ENCODE results near the gene GOT1.

Gene GOT1

DNA sequence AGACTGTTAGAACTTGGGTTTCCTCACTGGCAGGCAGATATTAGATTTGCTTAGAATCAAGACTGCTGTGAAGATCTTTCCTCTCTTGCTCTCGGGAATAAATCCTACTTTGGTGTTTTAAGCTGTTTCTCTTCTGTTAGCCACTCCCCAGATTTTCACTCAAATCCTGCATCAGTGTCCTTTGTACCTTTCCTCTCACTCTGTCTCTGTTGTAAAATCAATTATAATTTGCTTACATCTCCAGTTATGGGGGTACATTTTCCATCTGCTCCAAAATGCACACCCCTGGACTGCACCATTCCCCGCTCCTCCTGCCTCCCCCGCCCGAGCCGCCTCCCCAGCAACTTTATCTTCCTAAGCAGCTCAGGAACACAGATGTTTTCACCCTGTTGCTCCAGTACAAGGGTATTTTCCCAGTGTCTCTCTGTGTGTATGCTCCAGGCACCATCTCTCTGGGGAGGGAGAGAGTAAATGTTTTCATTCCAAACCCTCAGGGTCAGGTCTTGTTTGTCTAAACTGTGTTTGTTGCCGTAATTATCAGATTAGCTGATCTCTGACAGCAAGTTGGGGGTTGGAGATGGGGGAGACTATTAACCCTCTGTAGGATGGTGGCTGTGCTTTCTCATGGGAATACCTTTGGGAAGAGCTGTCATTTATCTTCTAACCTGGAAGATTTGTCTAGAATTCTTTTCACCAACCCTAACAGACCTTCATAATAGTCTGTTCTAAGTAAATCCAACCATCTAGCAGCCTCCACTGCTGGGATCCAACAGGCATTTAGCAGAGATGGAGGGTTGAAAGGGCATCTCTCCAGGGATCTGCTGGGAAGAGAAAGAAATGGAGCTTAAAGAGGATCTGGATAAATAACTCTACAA is 20.4 kb upstream of the GOT1 start:
- no peak for DNase-seq (ENCODE audit: low read depth)
- no peak overlapping the region for H3K4me3 ChIP-seq (ENCODE audit: low read depth, low read length)
- TF ChIP-seq, protein P1, sequence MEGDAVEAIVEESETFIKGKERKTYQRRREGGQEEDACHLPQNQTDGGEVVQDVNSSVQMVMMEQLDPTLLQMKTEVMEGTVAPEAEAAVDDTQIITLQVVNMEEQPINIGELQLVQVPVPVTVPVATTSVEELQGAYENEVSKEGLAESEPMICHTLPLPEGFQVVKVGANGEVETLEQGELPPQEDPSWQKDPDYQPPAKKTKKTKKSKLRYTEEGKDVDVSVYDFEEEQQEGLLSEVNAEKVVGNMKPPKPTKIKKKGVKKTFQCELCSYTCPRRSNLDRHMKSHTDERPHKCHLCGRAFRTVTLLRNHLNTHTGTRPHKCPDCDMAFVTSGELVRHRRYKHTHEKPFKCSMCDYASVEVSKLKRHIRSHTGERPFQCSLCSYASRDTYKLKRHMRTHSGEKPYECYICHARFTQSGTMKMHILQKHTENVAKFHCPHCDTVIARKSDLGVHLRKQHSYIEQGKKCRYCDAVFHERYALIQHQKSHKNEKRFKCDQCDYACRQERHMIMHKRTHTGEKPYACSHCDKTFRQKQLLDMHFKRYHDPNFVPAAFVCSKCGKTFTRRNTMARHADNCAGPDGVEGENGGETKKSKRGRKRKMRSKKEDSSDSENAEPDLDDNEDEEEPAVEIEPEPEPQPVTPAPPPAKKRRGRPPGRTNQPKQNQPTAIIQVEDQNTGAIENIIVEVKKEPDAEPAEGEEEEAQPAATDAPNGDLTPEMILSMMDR (IDR thresholded peaks at IDR 0.05; ENCODE audit: insufficient read depth, low read depth, low read length, missing control alignments) = no peak

DNA sequence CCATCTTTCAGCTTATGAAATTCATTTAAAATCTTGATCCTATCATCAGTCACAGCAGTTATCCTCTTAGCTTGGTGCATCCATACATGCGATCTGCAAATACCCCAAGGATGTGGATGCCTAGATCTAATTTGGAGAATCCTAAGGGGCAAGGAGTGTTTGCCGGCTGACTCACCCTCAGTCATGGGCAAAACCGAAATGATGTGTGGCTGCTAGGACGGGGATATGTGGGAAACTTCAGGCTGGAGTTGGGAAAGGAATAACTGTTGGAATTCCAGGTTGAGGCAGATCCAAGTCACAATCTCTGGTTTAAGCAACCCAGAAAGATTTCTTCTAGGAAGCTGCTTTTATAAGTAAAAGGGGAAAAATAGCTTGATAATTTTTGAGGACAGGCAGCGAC is 19.7 kb upstream of the GOT1 start:
- DNase-seq (ENCODE audit: low read depth) = no peak
- H3K4me3 ChIP-seq (ENCODE audit: low read depth, low read length) = no peak overlapping the region
- TF ChIP-seq, protein P1 (IDR thresholded peaks at IDR 0.05; ENCODE audit: insufficient read depth, low read depth, low read length, missing control alignments) = no peak

DNA sequence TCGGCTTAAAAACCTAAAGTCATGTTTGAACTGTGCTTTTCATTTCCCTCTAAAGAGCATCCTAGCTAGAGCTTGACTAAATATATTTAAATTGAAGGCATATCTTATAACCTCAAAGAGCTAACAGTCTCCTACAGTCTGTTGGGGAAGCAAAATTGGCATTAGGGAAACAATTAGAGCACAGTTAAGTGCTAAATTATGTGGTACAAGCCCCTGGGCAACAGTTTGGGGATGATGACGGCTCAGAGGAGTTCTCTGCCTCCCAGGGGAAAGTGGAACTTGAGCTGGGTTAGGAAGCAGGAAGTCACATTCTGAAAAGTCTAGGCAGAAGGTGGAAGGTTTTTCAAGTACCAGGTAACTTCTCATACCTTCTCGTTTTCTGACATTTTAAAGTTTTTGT is 18.6 kb upstream of the GOT1 start:
- H3K4me3 ChIP-seq (ENCODE audit: low read depth, low read length) = no peak overlapping the region
- TF ChIP-seq, protein P1 (IDR thresholded peaks at IDR 0.05; ENCODE audit: insufficient read depth, low read depth, low read length, missing control alignments) = no peak
- DNase-seq (ENCODE audit: low read depth) = no peak

DNA sequence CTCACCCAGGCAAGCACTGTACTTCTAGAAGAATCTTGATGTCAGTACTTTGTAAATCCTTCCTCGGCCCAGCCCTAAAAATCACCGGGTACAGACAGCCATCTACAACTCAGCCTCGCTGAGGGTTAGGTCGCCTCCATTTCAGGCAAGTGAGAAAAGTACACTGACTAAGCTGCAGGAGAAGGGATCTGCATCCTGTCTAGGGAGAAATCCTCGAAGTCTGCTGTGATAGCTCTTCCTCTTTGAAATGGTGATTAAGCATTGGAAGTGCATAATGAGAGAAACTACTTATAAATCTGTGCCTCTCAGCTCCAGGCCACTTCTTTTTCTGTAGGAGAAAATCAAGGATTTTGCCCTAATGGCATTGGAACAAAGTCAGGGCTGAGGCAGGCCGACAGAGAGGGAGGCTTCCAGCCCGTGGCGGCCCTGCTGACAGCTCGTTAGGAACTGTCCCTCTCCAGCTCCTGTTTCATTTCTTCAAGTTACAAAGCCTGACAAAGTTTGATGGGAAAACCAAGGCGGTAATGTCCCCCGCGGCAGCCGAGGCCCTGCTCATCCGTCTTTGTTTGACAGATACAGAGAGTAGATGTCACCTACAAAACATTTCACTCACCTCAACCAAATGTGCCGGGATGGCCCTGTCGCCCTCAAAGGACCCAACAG is 14.1 kb upstream of the GOT1 start:
- DNase-seq (ENCODE audit: low read depth) = no peak
- no peak overlapping the region for H3K4me3 ChIP-seq (ENCODE audit: low read depth, low read length)
- TF ChIP-seq, protein P1 (IDR thresholded peaks at IDR 0.05; ENCODE audit: insufficient read depth, low read depth, low read length, missing control alignments) = no peak

DNA sequence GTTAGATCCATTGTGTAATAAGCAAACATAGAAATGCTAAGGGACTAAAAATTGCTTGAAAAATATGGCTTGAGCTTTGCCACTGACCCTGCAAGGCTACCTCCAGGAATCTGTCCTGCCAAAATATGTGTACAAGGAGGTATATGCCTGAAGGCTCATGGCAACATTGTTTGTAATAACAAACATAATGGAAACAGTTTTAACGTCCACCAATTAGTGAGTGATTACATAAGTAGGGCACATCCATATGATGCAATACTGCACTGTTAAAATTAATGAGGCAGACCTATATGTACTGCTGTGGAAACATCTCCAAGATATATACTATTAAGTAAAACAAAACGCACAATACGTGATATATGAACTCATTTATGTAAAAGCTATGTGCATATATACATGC is 13.1 kb upstream of the GOT1 start:
- TF ChIP-seq, protein P1 (IDR thresholded peaks at IDR 0.05; ENCODE audit: insufficient read depth, low read depth, low read length, missing control alignments) = no peak
- no peak for DNase-seq (ENCODE audit: low read depth)
- H3K4me3 ChIP-seq (ENCODE audit: low read depth, low read length) = no peak overlapping the region

DNA sequence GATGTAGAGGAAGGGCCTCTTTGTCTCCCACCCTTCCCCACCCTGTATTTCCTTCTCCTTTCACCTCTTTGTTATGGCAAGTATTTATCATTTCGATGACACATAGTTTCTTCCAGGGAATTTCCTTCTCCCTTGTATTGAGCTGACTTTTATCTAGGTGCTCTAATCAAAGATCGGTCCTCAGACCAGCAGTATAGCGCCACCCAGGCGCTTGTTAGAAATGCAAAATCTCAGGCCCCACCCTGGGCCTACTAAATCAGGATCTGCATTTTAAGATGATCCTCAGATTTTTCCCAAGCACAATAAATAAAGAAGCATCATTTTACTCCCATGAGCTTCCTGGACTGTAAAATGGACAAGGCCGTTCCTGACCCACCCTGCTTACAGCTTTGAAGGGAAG is 12.0 kb upstream of the GOT1 start:
- H3K4me3 ChIP-seq (ENCODE audit: low read depth, low read length) = no peak overlapping the region
- TF ChIP-seq, protein P1 (IDR thresholded peaks at IDR 0.05; ENCODE audit: insufficient read depth, low read depth, low read length, missing control alignments) = no peak
- no peak for DNase-seq (ENCODE audit: low read depth)
